Type B pancreatic cell (in vitro differentiated cells): ENCODE data around the gene STK40. TPM values are rescaled to one million over a fixed set of nuclear protein-coding genes. Genes with fewer than 3 reads are reported as not detected.

ENCODE experiments used
- DNase-seq: peaks from one replicate; pipeline ENCODE4 v3.0.0; 2021; ENCODE audit warnings: mixed read lengths; ENCODE audit not compliant: unreplicated experiment; ENCODE audit errors: extremely low spot score
- H3K27ac Mint-ChIP-seq: 2 replicates; pipeline ENCODE4 v1.8.0; 2021; ENCODE audit warnings: mild to moderate bottlenecking, mixed read lengths
- H3K27me3 Mint-ChIP-seq: 2 replicates; pipeline ENCODE4 v1.8.0; 2021; ENCODE audit warnings: mixed read lengths
- H3K36me3 Mint-ChIP-seq: 2 replicates; pipeline ENCODE4 v1.8.0; 2021; ENCODE audit warnings: mixed read lengths
- H3K4me1 Mint-ChIP-seq: one replicate; pipeline ENCODE4 v1.8.0; 2021; ENCODE audit warnings: mixed read lengths; ENCODE audit not compliant: unreplicated experiment
- H3K4me3 Mint-ChIP-seq: 2 replicates; pipeline ENCODE4 v1.8.0; 2021; ENCODE audit warnings: mild to moderate bottlenecking, mixed read lengths
- H3K9me3 Mint-ChIP-seq: 2 replicates; pipeline ENCODE4 v1.8.0; 2021; ENCODE audit warnings: mixed read lengths
- total RNA-seq: library from RNA; stranded (reverse); gene quantifications from 2 replicates; pipeline ENCODE4 v1.2.1, GENCODE V29; 2021; ENCODE audit warnings: low replicate concordance
- TF ChIP-seq, protein P1 (sequence below): fragments of 200-600 bp; sonication (generic); conservative IDR thresholded peaks from 2 replicates; pipeline ENCODE4 v1.5.0; 2021; ENCODE audit warnings: antibody characterized with exemption, mild to moderate bottlenecking

STK40 gene
- total RNA-seq, 1 donor from 2014 or later, result 58.5 TPM

DNA sequence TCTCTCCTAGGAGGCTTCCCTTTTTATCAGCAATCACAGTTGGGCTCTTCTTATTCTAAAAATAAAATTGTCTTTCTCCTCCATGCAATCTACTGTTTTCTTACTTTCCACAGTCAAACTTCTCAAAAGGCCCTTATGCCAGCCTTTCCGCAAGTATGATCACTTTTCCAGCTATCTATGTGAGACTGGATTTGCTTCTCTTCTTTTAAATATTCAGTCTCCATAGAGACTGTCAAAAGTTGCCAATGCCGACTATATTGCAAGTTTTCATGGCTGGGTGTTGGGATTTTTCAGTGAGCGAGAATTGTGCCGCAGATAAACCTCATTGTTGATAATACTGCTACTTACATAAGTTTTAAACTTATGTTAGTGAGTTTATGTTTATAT is 16.8 kb upstream of the STK40 start:
- H3K36me3 Mint-ChIP-seq, result no peaks in the 10 kb centered on the region
- no peaks in the 10 kb centered on the region for H3K27me3 Mint-ChIP-seq
- H3K4me3 Mint-ChIP-seq, result peak overlapping the region; percentile 68
- peak overlapping the region; percentile 10 for H3K27ac Mint-ChIP-seq
- TF ChIP-seq, protein P1, sequence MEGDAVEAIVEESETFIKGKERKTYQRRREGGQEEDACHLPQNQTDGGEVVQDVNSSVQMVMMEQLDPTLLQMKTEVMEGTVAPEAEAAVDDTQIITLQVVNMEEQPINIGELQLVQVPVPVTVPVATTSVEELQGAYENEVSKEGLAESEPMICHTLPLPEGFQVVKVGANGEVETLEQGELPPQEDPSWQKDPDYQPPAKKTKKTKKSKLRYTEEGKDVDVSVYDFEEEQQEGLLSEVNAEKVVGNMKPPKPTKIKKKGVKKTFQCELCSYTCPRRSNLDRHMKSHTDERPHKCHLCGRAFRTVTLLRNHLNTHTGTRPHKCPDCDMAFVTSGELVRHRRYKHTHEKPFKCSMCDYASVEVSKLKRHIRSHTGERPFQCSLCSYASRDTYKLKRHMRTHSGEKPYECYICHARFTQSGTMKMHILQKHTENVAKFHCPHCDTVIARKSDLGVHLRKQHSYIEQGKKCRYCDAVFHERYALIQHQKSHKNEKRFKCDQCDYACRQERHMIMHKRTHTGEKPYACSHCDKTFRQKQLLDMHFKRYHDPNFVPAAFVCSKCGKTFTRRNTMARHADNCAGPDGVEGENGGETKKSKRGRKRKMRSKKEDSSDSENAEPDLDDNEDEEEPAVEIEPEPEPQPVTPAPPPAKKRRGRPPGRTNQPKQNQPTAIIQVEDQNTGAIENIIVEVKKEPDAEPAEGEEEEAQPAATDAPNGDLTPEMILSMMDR, result no peak
- no peak for DNase-seq
- no peaks in the 10 kb centered on the region for H3K9me3 Mint-ChIP-seq
- H3K4me1 Mint-ChIP-seq, result peaks cover 23% of the 10 kb centered on the region

DNA sequence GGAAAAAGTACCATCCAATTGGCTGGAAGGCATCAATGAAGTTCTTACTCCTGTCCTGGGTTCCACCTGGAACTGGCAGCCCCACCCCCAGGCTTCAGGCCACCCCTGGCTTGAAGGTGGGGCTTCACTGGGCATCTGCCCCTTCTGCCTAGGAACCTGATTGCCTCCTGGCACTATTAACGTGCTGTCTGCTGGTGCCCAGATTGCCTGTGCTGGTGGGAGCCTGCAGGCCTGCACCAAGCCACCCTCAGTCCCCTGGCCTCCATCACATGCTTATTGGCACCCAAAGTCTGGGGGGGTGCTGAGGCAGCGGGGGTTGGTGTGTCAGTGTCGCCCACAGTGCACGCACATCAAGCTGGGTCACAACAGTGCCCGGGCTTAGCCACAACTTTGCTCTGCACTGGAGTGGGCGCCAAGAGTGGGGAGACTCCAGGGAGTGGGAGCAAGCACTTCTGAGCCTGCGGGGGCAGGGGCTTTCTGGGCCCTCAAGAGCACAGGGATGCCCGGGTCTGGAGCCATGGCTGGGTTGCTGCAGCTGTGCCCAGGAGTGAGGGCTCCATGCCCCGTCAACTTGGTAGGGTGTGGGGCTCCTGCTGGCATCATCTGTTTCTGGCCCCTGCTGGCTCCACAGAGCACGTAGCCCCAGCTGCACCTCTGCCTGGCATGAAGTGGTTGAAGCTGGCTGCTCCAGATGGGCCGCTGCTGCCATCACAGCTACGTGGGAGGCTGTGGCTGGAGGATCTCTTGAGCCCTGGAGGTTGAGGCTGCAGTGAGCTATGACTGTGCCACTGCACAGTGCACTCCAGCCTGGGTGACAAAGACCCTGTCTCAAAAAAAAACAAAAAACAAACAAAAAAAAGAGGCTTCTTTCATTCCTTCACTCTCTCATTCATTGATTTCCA is 16.1 kb upstream of the STK40 start:
- H3K36me3 Mint-ChIP-seq, result no peaks in the 10 kb centered on the region

DNA sequence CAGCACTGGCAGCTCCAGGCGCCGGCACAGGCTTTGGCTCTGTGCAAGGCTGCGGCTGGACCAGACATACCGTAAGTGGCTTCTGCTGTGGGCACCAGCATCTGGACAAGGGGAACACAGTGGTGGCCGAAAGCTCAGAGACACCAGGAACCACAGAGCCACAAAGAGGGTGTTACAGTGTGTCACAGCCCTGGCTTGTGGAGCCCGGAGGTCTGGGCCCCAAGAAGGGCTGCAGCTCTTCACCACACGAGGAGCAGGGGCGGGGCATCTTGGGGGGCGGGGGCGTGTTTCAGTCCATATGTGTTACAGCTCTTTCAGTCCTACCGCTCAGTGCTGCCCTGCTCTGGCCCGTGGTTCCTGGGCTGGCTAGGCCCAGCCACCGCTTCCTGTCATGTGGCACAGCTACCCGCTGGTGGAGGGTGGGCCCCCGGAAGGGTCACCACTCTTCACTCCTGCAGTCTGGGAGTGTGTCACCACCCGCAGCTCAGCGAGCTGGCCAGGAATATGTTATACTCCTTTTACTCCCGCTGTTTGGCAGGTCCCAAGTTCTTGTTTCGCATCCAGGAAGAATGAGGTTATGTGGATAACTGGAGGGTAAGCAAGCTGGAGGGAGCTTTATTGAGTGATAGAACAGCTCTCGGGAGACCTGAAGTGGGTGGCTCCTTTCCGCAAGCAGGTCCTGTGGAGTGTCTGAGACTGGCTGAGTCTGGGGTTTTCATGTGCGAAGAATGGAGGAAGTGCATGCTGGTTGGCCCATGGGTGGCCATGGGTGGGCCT is 15.3 kb upstream of the STK40 start:
- Mint-ChIP-seq H3K27me3 (no peaks in the 10 kb centered on the region), H3K36me3 (no peaks in the 10 kb centered on the region), H3K4me3 (peak overlapping the region; percentile 87), H3K27ac (peak overlapping the region; percentile 91), H3K4me1 (peaks cover 28% of the 10 kb centered on the region), H3K9me3 (no peaks in the 10 kb centered on the region)
- TF ChIP-seq, protein P1, result peak; percentile 12
- peak; percentile 86 for DNase-seq

More for the DNA sequence above, 16.1 kb upstream of the STK40 start:
- H3K9me3 Mint-ChIP-seq, result no peaks in the 10 kb centered on the region
- H3K4me3 Mint-ChIP-seq, result peak overlapping the region; percentile 87
- DNase-seq, result no peak
- H3K27me3 Mint-ChIP-seq, result no peaks in the 10 kb centered on the region
- TF ChIP-seq, protein P1, result no peak
- H3K27ac Mint-ChIP-seq, result peak overlapping the region; percentile 91
- peaks cover 28% of the 10 kb centered on the region for H3K4me1 Mint-ChIP-seq

GRCh38 chr1:36400514-36400824 is 14.7 kb upstream of the STK40 start:
- TF ChIP-seq, protein P1, result no peak

DNA sequence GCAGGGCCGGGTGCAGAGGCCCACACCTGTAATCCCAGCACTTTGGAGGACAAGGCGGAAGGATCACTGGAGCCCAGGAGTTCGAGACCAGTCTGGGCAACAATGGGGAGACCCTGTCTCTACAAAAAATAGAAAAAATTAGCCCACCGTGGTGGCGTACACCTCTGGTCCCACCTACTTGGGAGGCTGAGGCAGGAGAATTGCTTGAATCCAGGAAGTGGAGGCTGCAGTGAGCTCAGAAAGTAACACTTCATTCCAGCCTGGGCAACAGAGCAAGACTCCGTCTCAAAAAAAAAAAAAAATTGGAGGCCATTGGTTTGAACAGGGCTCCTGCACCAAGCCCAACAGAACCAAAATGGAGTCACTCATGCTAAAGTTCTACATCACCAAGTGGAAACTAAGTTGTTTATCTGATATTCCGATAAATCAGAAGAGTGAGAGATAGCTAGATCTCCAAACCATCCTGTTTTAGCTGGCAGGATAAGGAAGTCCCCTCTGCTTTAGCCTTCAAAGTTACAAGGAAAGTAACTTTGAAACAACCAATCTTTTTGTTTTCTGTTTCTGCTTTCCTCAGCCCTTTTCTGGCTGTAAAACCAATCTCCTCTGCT is 12.8 kb upstream of the STK40 start:
- Mint-ChIP-seq H3K9me3 (no peaks in the 10 kb centered on the region), H3K36me3 (no peaks in the 10 kb centered on the region), H3K4me1 (peaks cover 28% of the 10 kb centered on the region), H3K4me3 (peak overlapping the region; percentile 98), H3K27me3 (no peaks in the 10 kb centered on the region), H3K27ac (peak overlapping the region; percentile 97)
- TF ChIP-seq, protein P1, result no peak
- DNase-seq, result no peak

More at GRCh38 chr1:36400514-36400824, 14.7 kb upstream of the STK40 start:
- Mint-ChIP-seq H3K4me3 (peak overlapping the region; percentile 87), H3K27ac (peak overlapping the region; percentile 91), H3K36me3 (no peaks in the 10 kb centered on the region), H3K27me3 (no peaks in the 10 kb centered on the region), H3K9me3 (no peaks in the 10 kb centered on the region), H3K4me1 (peaks cover 28% of the 10 kb centered on the region)
- no peak for DNase-seq
